VCaP (cell line): ENCODE results near the gene EPHB3.

Source experiments
- H3K27ac ChIP-seq: fragments of 450-650 bp; 2 replicates; pipeline ENCODE4 v1.5.1; 2017
- CTCF ChIP-seq: fragments of 450-650 bp; conservative IDR thresholded peaks from 2 replicates; pipeline ENCODE4 v1.5.1; 2017; ENCODE audit warnings: mild to moderate bottlenecking, moderate library complexity

The EPHB3 gene

GRCh38 chr3:184604039-184604601, 42.5 kb downstream of the EPHB3 start:
- H3K27ac ChIP-seq, result peak overlapping the region; percentile 28; the same call in 1 of the 2 replicates
- 0 out of 2 replicates have a peak, but pooled peaks have one; percentile 6 for TF ChIP-seq CTCF

GRCh38 chr3:184604615-184605290, 43.2 kb downstream of the EPHB3 start:
- TF ChIP-seq CTCF, result no peak
- no peak overlapping the region; the same call in 1 of the 2 replicates for H3K27ac ChIP-seq

GRCh38 chr3:184608209-184608608, 46.6 kb downstream of the EPHB3 start:
- H3K27ac ChIP-seq, result no peak overlapping the region
- no peak for TF ChIP-seq CTCF

- H3K27ac ChIP-seq, result no peak overlapping the region
- TF ChIP-seq CTCF, result no peak
These were observed 48.1 kb downstream of the EPHB3 start for GRCh38 chr3:184609476-184610244.

- no peak overlapping the region for H3K27ac ChIP-seq
- no peak for TF ChIP-seq CTCF
These were observed 48.8 kb downstream of the EPHB3 start for GRCh38 chr3:184610245-184610871.

- H3K27ac ChIP-seq, result no peak overlapping the region
- no peak for TF ChIP-seq CTCF
These were observed 50.2 kb downstream of the EPHB3 start for GRCh38 chr3:184611607-184612281.
